ENCODE data around the gene CDKL2. TPM values are rescaled to one million over a fixed set of nuclear protein-coding genes. Genes with fewer than 3 reads are reported as not detected.

Gene CDKL2
- 10 to 100 TPM; 12.5 to 22.6 TPM for total RNA-seq
- 1 to 10 TPM; 2.2 to 6.3 (median 5.7) TPM for polyA plus RNA-seq (ENCODE audit: insufficient read length in 6 of 6)
- long read RNA-seq, donor 1: 0 reads
- long read RNA-seq, donor 2: 0 reads
- long read RNA-seq, donor 3: 0 reads
- long read RNA-seq, donor 4, partial matches to known transcripts: 25 of 26 reads
- long read RNA-seq, donor 4, other reads (novel, unspliced or antisense): 1 of 26 reads
- long read RNA-seq, donor 5: 0 reads
- long read RNA-seq, donor 6: 0 reads
- long read RNA-seq, donor 7, partial matches to known transcripts: 0 of 1 reads
- long read RNA-seq, donor 7, other reads (novel, unspliced or antisense): 0 of 1 reads
- long read RNA-seq, donor 8: 0 reads
- long read RNA-seq, donor 9: 0 reads
- long read RNA-seq, donor 10, partial matches to known transcripts: 10 of 11 reads
- long read RNA-seq, donor 10, other reads (novel, unspliced or antisense): 1 of 11 reads
- long read RNA-seq, donor 11, partial matches to known transcripts: 7 of 8 reads
- long read RNA-seq, donor 11, other reads (novel, unspliced or antisense): 0 of 8 reads
- long read RNA-seq, donor 12: 0 reads

DNA sequence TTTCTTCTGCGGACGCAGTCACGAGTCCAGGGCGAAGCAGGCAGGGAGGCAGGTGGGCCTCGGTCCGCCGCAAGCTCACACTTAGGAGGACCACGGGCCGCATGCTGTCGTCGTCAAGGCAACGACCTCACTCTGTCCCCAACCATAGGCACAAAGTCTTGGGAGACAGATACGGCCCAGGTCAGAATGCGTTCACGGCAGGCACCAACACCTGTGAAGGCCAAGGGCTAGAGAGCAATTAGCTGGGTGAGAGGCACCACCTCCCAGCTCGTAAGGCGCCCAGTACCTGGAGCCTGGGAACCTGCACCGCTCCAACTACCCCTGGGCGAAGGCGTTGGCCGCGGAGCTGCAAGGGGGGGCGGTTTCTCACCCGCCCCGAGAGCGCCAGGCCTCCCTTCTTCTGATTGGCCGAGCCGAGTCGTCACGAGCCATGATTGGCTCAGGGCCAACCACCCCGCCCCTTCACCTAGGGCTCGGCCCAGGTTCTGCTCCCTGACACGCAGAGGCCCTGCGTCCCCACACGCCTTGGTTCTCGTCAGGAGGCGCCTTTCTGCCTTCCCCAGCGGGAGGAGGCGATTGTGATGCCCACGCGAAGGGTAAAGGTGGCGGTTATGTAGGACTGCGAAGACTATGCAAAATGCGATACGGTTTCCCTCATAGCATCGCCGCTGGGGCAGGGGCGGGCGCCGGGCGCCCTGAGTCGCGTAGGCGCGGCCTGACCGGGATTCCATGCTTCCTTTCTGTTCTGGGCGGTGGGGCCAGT, at the start of gene CDKL2:
TSS of gene CDKL2 (minus strand) at position 355 of the 763 bp plus-strand sequence. CDS start 4,540 bp downstream, outside the sequence.
- peak; percentile 65 to 95 (median 88) for DNase-seq
- no peaks in the 10 kb centered on the region for H3K9me3 ChIP-seq
- TF ChIP-seq, protein P1, sequence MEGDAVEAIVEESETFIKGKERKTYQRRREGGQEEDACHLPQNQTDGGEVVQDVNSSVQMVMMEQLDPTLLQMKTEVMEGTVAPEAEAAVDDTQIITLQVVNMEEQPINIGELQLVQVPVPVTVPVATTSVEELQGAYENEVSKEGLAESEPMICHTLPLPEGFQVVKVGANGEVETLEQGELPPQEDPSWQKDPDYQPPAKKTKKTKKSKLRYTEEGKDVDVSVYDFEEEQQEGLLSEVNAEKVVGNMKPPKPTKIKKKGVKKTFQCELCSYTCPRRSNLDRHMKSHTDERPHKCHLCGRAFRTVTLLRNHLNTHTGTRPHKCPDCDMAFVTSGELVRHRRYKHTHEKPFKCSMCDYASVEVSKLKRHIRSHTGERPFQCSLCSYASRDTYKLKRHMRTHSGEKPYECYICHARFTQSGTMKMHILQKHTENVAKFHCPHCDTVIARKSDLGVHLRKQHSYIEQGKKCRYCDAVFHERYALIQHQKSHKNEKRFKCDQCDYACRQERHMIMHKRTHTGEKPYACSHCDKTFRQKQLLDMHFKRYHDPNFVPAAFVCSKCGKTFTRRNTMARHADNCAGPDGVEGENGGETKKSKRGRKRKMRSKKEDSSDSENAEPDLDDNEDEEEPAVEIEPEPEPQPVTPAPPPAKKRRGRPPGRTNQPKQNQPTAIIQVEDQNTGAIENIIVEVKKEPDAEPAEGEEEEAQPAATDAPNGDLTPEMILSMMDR (IDR thresholded peaks at IDR 0.05): no peak
- peaks cover 0 to 13% of the 10 kb centered on the region in 2 donors for H3K4me1 ChIP-seq
- ATAC-seq: peak; percentile 97
- peaks cover 0 to 20% of the 10 kb centered on the region in 2 donors for H3K27me3 ChIP-seq
- no peaks in the 10 kb centered on the region for H3K36me3 ChIP-seq
- intact Hi-C loops (cut with DNase I): no loop called here
- peak within 1 kb of the TSS; percentile 43 to 51 for H3K4me3 ChIP-seq
- peak within 1 kb of the TSS; percentile 50 to 71 for H3K27ac ChIP-seq

DNA sequence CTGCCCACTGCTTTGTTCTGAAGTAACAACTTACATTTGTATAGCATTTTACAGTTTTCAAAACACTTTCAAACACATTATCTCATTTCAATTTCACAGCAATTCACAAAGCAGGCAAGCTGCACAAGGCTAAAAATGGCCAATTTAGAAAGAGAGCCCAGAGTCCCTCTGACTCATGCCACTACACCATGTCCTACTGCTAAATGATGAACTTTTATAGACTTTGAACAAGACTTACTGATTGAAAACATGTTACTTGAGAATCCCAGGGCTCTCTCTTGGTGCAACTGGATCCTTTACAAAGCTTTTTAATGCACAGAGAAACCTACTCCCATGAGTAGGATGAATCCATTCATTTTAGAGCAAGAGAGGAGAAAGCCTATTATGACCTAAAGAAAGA, 48.6 kb upstream of the CDKL2 start:
- H3K4me3 ChIP-seq: no peak overlapping the region
- no peak for ATAC-seq
- TF ChIP-seq, protein P1 (IDR thresholded peaks at IDR 0.05): no peak
- peaks cover 3 to 4% of the 10 kb centered on the region in 2 donors for H3K4me1 ChIP-seq
- intact Hi-C loops (cut with DNase I): loop anchor here in 1 of 2 donors (10.0 kb wide), 1 partner anchor 46 kb away; the partner anchor contains the start of gene USO1
- H3K9me3 ChIP-seq: no peaks in the 10 kb centered on the region
- H3K27ac ChIP-seq: no peak overlapping the region
- no peaks in the 10 kb centered on the region for H3K27me3 ChIP-seq
- H3K36me3 ChIP-seq: no peaks in the 10 kb centered on the region
- DNase-seq: no peak

DNA sequence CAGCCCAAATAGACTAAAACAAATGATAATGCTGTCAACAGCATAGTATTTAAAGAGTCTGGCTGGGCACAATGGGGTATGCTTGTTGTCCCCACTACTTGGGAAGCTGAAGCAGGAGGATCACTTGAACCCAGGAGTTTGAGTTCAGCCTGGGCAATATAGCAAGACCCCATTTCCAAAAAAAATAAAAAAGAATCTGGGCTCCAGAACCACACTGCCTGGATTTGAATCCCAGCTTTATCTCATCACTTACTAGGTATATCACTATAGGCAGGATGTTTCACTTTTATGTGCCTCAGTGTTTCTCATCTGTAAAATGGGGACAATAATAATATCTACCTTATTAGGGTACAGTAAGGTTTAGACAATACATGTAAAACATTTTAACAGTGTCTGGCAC, 48.1 kb upstream of the CDKL2 start:
- H3K27me3 ChIP-seq: no peaks in the 10 kb centered on the region
- H3K9me3 ChIP-seq: no peaks in the 10 kb centered on the region
- no peak overlapping the region for H3K4me3 ChIP-seq
- no peak overlapping the region for H3K27ac ChIP-seq
- TF ChIP-seq, protein P1 (IDR thresholded peaks at IDR 0.05): no peak
- DNase-seq (no peak), ATAC-seq (no peak)
- intact Hi-C loops (cut with DNase I): loop anchor here in 1 of 2 donors (10.0 kb wide), 1 partner anchor 46 kb away; the partner anchor contains the start of gene USO1
- peaks cover 5 to 7% of the 10 kb centered on the region in 2 donors for H3K4me1 ChIP-seq
- no peaks in the 10 kb centered on the region for H3K36me3 ChIP-seq

DNA sequence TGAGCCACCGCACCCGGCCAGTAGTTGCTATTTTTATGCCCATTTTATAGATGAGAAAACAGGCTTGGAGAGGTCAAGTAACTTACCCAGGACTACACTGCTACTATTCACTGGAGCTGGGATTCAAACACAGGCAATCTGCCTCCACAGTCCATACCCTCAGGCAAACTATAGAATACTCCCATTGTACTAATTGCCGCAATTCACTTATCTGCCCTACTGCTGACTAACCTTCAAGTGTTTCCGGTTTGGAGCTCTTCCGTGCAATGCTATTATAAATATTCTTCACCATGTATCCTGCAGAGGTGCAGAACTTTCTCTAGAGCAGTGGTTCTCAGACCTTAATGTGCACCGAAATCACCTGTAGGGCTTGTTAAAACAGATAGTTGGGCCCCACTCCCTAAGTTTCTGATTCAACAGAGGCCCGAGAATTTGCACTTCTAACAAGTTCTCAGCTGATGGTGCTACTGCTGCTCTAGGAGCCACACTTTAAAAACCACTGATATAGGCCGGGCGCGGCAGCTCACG, 44.7 kb upstream of the CDKL2 start:
- H3K36me3 ChIP-seq: no peaks in the 10 kb centered on the region
- DNase-seq: no peak
- TF ChIP-seq, protein P1 (IDR thresholded peaks at IDR 0.05): no peak
- no peak for ATAC-seq
- H3K4me3 ChIP-seq: no peak overlapping the region
- no peak overlapping the region for H3K27ac ChIP-seq
- intact Hi-C loops (cut with DNase I): loop anchor here in 1 of 2 donors (10.0 kb wide), 1 partner anchor 50 kb away; the partner anchor contains the start of gene USO1
- H3K27me3 ChIP-seq: no peaks in the 10 kb centered on the region
- H3K4me1 ChIP-seq: peaks cover 11 to 25% of the 10 kb centered on the region in 2 donors
- H3K9me3 ChIP-seq: no peaks in the 10 kb centered on the region

Measured in left lung (tissue), 14 donors.